Measurements from ENCODE around the gene NKD2. TPM values are rescaled to one million over a fixed set of nuclear protein-coding genes. Genes with fewer than 3 reads are reported as not detected.

The NKD2 gene
- total RNA-seq, 1 donor from 2014 or later: 0.41 TPM

DNA sequence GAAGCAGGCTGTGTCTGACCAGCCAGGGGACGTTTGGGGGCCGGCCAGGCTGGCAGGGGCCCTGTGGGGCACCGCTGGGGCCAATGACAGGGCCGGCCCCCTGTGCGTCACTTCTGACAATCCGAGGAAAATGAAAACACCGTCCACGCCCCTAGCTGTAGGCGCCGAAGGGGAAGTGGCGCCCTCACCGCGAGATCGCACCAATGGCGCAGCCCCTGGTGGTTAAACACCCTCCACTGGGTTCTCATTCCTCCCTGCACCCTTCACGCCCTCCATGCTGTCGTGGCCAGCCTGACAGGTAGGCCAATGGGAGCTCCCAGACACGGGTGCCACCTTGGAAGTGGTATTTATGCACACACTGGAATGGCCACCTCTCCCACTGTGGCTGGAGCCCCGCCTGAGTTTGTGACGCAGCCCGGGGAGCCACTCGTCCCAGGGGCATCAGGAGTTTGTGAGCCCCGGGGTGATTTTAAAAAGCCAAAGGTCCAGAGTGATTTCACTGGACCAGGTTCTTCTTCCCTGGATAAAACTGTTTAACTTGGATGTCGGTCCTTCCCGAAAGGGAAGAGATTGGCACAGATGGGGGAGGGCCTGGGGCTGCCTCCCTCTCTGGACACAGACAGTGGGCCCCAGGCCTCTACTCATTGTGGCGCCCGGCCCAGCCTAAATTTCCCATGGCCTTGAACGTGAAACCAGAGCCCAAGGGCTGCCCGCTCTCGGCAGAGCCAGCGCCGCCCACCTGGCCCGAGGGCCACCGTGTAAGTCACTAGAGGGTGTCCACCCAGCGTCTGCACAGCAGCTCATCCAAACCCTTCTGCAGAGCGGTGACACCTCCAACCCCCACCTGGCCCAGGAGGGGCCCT lies 49.7 kb downstream of the NKD2 start:
- DNase-seq (ENCODE audit: low read depth) (no peak), FAIRE-seq (no peak)
- Histone ChIP-seq H3K79me2 (ENCODE audit: insufficient read depth, low read length) (no peaks in the 10 kb centered on the region), H3K36me3 (ENCODE audit: insufficient read depth, low read length) (no peaks in the 10 kb centered on the region), H3K4me2 (ENCODE audit: low read length) (no peak overlapping the region), H3K4me1 (ENCODE audit: insufficient read depth, low read length) (no peaks in the 10 kb centered on the region), H3K4me3 (ENCODE audit: insufficient read depth, low read depth, low read length) (no peak overlapping the region), H3K9me3 (ENCODE audit: insufficient read depth, low read depth, low read length) (no peaks in the 10 kb centered on the region), H2AFZ (ENCODE audit: low read depth, low read length) (no peak overlapping the region), H3K27me3 (ENCODE audit: insufficient read depth, low read length) (no peaks in the 10 kb centered on the region), H3K9ac (ENCODE audit: low read length) (no peak overlapping the region), H3K27ac (ENCODE audit: low read depth, low read length) (no peak overlapping the region), H4K20me1 (ENCODE audit: insufficient read depth, low read length) (no peaks in the 10 kb centered on the region)
- Mint-ChIP-seq H3K27ac (ENCODE audit: unreplicated experiment) (no peak overlapping the region), H3K4me3 (ENCODE audit: unreplicated experiment) (no peak overlapping the region), H3K9me3 (ENCODE audit: unreplicated experiment) (no peaks in the 10 kb centered on the region), H3K4me1 (ENCODE audit: low read depth, unreplicated experiment) (no peaks in the 10 kb centered on the region), H3K27me3 (ENCODE audit: low read depth, unreplicated experiment) (peaks cover 3% of the 10 kb centered on the region), H3K36me3 (ENCODE audit: low read depth, unreplicated experiment) (peaks cover 5% of the 10 kb centered on the region)
- TF ChIP-seq EZH2 (IDR thresholded peaks at IDR 0.05; ENCODE audit: insufficient read depth, low read length): no peak
- TF ChIP-seq, protein P1, sequence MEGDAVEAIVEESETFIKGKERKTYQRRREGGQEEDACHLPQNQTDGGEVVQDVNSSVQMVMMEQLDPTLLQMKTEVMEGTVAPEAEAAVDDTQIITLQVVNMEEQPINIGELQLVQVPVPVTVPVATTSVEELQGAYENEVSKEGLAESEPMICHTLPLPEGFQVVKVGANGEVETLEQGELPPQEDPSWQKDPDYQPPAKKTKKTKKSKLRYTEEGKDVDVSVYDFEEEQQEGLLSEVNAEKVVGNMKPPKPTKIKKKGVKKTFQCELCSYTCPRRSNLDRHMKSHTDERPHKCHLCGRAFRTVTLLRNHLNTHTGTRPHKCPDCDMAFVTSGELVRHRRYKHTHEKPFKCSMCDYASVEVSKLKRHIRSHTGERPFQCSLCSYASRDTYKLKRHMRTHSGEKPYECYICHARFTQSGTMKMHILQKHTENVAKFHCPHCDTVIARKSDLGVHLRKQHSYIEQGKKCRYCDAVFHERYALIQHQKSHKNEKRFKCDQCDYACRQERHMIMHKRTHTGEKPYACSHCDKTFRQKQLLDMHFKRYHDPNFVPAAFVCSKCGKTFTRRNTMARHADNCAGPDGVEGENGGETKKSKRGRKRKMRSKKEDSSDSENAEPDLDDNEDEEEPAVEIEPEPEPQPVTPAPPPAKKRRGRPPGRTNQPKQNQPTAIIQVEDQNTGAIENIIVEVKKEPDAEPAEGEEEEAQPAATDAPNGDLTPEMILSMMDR (IDR thresholded peaks at IDR 0.05; ENCODE audit: insufficient read depth, low read depth, low read length): no peak

DNA sequence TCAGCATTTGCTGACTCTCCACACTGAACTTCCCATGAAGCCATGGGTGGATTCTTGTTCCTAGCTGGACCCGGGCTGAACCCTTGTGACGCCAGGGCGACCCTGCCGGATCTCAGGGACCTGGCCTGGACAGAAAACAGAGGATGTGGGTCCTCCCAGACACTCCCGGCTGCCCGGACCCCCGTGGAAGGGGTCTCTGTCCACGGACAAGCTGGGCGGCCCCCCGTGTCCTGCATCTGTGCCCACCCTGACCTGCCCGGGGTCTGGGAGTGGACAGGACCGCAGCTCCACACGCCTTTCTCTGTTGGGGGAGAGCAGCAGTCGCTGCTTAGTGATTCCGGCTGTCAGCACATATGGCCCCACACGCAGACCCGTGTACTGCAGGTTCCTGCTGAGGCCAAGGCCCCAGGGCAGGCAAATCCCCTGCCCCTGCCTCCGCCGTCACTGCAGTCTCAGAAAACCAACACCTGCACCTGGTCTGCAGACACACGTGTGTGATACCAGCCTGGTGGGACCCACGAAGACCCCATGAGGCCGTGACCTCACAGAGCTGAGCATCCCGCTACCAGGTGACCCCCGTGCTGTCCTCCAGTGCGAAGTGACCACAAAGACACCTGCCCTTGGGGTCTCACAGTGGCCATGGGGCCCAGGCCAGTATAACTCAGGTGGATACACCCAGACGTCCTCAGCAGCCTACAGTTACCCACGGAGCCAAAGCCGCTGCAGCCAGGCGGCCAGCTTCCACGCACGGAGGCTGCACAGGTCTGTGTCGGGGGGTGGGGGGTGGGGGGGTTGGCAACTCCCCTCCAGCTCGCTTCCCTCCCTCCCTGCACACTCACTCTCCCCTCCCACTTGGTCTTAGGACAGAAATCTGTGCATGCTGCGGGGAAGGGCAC lies 50.6 kb downstream of the NKD2 start:
- H3K27ac ChIP-seq (ENCODE audit: low read depth, low read length): no peak overlapping the region
- no peaks in the 10 kb centered on the region for H3K9me3 ChIP-seq (ENCODE audit: insufficient read depth, low read depth, low read length)
- no peaks in the 10 kb centered on the region for H3K4me1 Mint-ChIP-seq (ENCODE audit: low read depth, unreplicated experiment)
- H3K36me3 Mint-ChIP-seq (ENCODE audit: low read depth, unreplicated experiment): peaks cover 5% of the 10 kb centered on the region
- H3K4me2 ChIP-seq (ENCODE audit: low read length): no peak overlapping the region
- H3K36me3 ChIP-seq (ENCODE audit: insufficient read depth, low read length): no peaks in the 10 kb centered on the region
- no peaks in the 10 kb centered on the region for H4K20me1 ChIP-seq (ENCODE audit: insufficient read depth, low read length)
- H3K9ac ChIP-seq (ENCODE audit: low read length): no peak overlapping the region
- H2AFZ ChIP-seq (ENCODE audit: low read depth, low read length): no peak overlapping the region
- FAIRE-seq (no peak), DNase-seq (ENCODE audit: low read depth) (no peak)
- no peak overlapping the region for H3K27ac Mint-ChIP-seq (ENCODE audit: unreplicated experiment)
- H3K79me2 ChIP-seq (ENCODE audit: insufficient read depth, low read length): no peaks in the 10 kb centered on the region
- no peak overlapping the region for H3K4me3 ChIP-seq (ENCODE audit: insufficient read depth, low read depth, low read length)
- H3K27me3 ChIP-seq (ENCODE audit: insufficient read depth, low read length): no peaks in the 10 kb centered on the region
- H3K4me3 Mint-ChIP-seq (ENCODE audit: unreplicated experiment): no peak overlapping the region
- peaks cover 3% of the 10 kb centered on the region for H3K27me3 Mint-ChIP-seq (ENCODE audit: low read depth, unreplicated experiment)
- H3K4me1 ChIP-seq (ENCODE audit: insufficient read depth, low read length): no peaks in the 10 kb centered on the region
- no peaks in the 10 kb centered on the region for H3K9me3 Mint-ChIP-seq (ENCODE audit: unreplicated experiment)
- TF ChIP-seq EZH2 (IDR thresholded peaks at IDR 0.05; ENCODE audit: insufficient read depth, low read length): no peak
- TF ChIP-seq, protein P1 (IDR thresholded peaks at IDR 0.05; ENCODE audit: insufficient read depth, low read depth, low read length): no peak

Data from astrocyte (in vitro differentiated cells and primary cell).